GM23338 (cell line): ENCODE data around the gene TCAF1. TPM values are rescaled to one million over a fixed set of nuclear protein-coding genes. Genes with fewer than 3 reads are reported as not detected.

Source experiments
- ATAC-seq: fragments of 200-7000 bp; cut with Tn5 transposase; 3 replicates; pipeline ENCODE4 v1.9.1; 2020
- DNase-seq: peaks from one replicate; pipeline ENCODE4 v3.0.0-alpha.2; 2015; ENCODE audit warnings: low spot score
- H2AFZ ChIP-seq: fragments of 200-600 bp; sonication (generic); 2 replicates; pipeline ENCODE4 v1.8.0; 2016; ENCODE audit warnings: antibody characterized with exemption, mild to moderate bottlenecking, moderate library complexity
- H3F3A ChIP-seq: fragments of 200-600 bp; sonication (generic); replicated peaks from 2 replicates; pipeline ENCODE4 v1.8.0; 2017; ENCODE audit warnings: antibody characterized with exemption, mixed run types, low read depth
- H3K27ac ChIP-seq: fragments of 200-600 bp; sonication (generic); 2 replicates; pipeline ENCODE4 v1.6.1; 2016; ENCODE audit warnings: low read depth
- H3K27me3 ChIP-seq: fragments of 200-600 bp; sonication (generic); 2 replicates; pipeline ENCODE4 v1.8.0; 2016; ENCODE audit warnings: mild to moderate bottlenecking, mixed run types, moderate library complexity; ENCODE audit not compliant: insufficient read depth
- H3K36me3 ChIP-seq: fragments of 200-600 bp; sonication (generic); 2 replicates; pipeline ENCODE4 v1.8.0; 2016; ENCODE audit warnings: mild to moderate bottlenecking; ENCODE audit not compliant: insufficient read depth
- H3K4me1 ChIP-seq: fragments of 200-600 bp; sonication (generic); 2 replicates; pipeline ENCODE4 v1.8.0; 2016; ENCODE audit warnings: mild to moderate bottlenecking, moderate library complexity; ENCODE audit not compliant: insufficient read depth
- H3K4me2 ChIP-seq: fragments of 200-600 bp; sonication (generic); 2 replicates; pipeline ENCODE4 v1.7.1; 2017; ENCODE audit warnings: mixed run types
- H3K4me3 ChIP-seq: fragments of 200-600 bp; sonication (generic); 2 replicates; pipeline ENCODE4 v1.6.1; 2016; ENCODE audit warnings: mixed run types
- H3K79me2 ChIP-seq: fragments of 200-600 bp; sonication (generic); replicated peaks from 2 replicates; pipeline ENCODE4 v1.8.0; 2017; ENCODE audit warnings: mild to moderate bottlenecking; ENCODE audit not compliant: insufficient read depth
- H3K9me2 ChIP-seq: fragments of 200-600 bp; sonication (generic); 2 replicates; pipeline ENCODE4 v1.8.0; 2017; ENCODE audit not compliant: insufficient read depth
- H4K20me1 ChIP-seq: fragments of 200-600 bp; sonication (generic); replicated peaks from 2 replicates; pipeline ENCODE4 v1.8.0; 2017; ENCODE audit warnings: mild to moderate bottlenecking; ENCODE audit not compliant: insufficient read depth
- H3K27ac Mint-ChIP-seq: 2 replicates; pipeline ENCODE4 v1.8.0; 2020; ENCODE audit warnings: inconsistent platforms, mild to moderate bottlenecking, moderate library complexity, mixed read lengths
- H3K27me3 Mint-ChIP-seq: 3 replicates; pipeline ENCODE4 v1.8.0; 2022; ENCODE audit warnings: low read depth, mild to moderate bottlenecking, moderate library complexity, mixed read lengths, inconsistent platforms; ENCODE audit not compliant: insufficient read depth, poor library complexity
- H3K36me3 Mint-ChIP-seq: 3 replicates; pipeline ENCODE4 v1.8.0; 2021; ENCODE audit warnings: low read depth, mild to moderate bottlenecking, inconsistent platforms, moderate library complexity, mixed read lengths
- H3K4me1 Mint-ChIP-seq: 3 replicates; pipeline ENCODE4 v1.8.0; 2020; ENCODE audit warnings: mild to moderate bottlenecking, inconsistent platforms, mixed read lengths
- H3K4me3 Mint-ChIP-seq: 3 replicates; pipeline ENCODE4 v1.8.0; 2021; ENCODE audit warnings: moderate library complexity, mild to moderate bottlenecking, inconsistent platforms, mixed read lengths
- H3K9me3 Mint-ChIP-seq: 3 replicates; pipeline ENCODE4 v1.8.0; 2020; ENCODE audit warnings: moderate library complexity, mild to moderate bottlenecking, inconsistent platforms, mixed read lengths
- CREB1 ChIP-seq: fragments of 250-450 bp; sonication (Bioruptor Pico); IDR thresholded peaks from 2 replicates; pipeline ENCODE4 v1.5.0; 2020; ENCODE audit warnings: low read depth, mild to moderate bottlenecking, moderate library complexity
- EZH2 ChIP-seq: fragments of 200-600 bp; sonication (generic); IDR thresholded peaks from one replicate; pipeline ENCODE4 v1.8.0; 2017; ENCODE audit warnings: antibody characterized with exemption, mild to moderate bottlenecking, low read depth; ENCODE audit not compliant: unreplicated experiment
- EZH2phosphoT487 ChIP-seq: fragments of 200-600 bp; sonication (generic); IDR thresholded peaks from one replicate; pipeline ENCODE4 v1.8.1; 2018; ENCODE audit warnings: antibody characterized with exemption; ENCODE audit not compliant: unreplicated experiment
- JUNB ChIP-seq: IDR thresholded peaks from one replicate; pipeline ENCODE4 v1.6.1; 2016; ENCODE audit warnings: antibody characterized with exemption; ENCODE audit not compliant: unreplicated experiment
- POLR2AphosphoS5 ChIP-seq: IDR thresholded peaks from 2 replicates; pipeline ENCODE4 v1.6.1; 2016; ENCODE audit warnings: antibody characterized with exemption, low read depth
- ZNF114 ChIP-seq: fragments of 250-450 bp; sonication (Bioruptor Pico); IDR thresholded peaks from 2 replicates; pipeline ENCODE4 v1.5.0; 2020; ENCODE audit warnings: mild to moderate bottlenecking, moderate library complexity
- ZNF331 ChIP-seq: fragments of 250-450 bp; sonication (Bioruptor Pico); IDR thresholded peaks from 2 replicates; pipeline ENCODE4 v1.5.0; 2020; ENCODE audit warnings: low read depth, mild to moderate bottlenecking, moderate library complexity
- polyA plus RNA-seq: library from polyadenylated mRNA; unstranded; fragments of >200 nt; fragmentation: Nextera tagmentation; extraction: Ambion mirVana; gene quantifications from 2 replicates; pipeline ENCODE4 v1.2.1, GENCODE V29; 2016
- total RNA-seq: library from RNA; depleted of rRNA; stranded (reverse); fragments of >200 nt; shearing (Covaris generic); gene quantifications from 2 replicates; pipeline ENCODE4 v1.2.3, GENCODE V29; 2014
- TF ChIP-seq, protein P1 (sequence below): IDR thresholded peaks from 2 replicates; pipeline ENCODE4 v1.6.1; 2016; ENCODE audit warnings: antibody characterized with exemption
- TF ChIP-seq, protein P2 (sequence below): fragments of 250-450 bp; sonication (Bioruptor Pico); IDR thresholded peaks from 2 replicates; pipeline ENCODE4 v1.5.0; 2020; ENCODE audit warnings: mild to moderate bottlenecking, moderate library complexity

Gene TCAF1
- total and polyA plus RNA-seq, 2 experiments from 2014 or later: 15.5 to 31.3 TPM

DNA sequence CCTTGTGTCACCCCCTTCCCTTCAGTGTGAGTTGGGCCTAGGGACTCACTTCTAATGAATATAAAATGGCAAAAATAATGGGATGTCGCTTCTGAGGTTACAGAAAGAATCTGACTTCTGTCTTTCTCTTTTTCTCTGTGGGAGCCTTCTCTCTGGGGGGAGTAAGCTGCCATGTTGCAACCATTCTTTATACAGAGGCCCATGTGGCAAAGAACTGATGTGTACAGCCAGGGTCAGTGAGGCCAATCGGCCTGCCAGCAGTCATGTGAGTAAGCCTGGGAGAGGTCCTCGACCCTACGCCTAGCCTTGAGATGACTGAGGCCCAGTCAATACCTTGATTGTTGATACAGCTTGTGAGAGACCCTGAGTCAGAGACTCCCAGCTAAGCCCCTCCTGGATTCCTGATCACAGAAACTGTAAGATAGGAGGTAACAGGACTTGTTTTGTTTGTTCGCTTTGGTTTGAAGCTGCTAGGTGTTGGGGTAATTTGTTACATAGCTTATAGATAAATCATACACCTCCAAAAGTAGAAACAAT, 1.7 kb downstream of the TCAF1 start (continued):
- TF ChIP-seq, protein P1, sequence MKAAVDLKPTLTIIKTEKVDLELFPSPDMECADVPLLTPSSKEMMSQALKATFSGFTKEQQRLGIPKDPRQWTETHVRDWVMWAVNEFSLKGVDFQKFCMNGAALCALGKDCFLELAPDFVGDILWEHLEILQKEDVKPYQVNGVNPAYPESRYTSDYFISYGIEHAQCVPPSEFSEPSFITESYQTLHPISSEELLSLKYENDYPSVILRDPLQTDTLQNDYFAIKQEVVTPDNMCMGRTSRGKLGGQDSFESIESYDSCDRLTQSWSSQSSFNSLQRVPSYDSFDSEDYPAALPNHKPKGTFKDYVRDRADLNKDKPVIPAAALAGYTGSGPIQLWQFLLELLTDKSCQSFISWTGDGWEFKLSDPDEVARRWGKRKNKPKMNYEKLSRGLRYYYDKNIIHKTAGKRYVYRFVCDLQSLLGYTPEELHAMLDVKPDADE: no peak

- Mint-ChIP-seq H3K4me1 (peaks cover 38% of the 10 kb centered on the region), H3K9me3 (0 out of 3 replicates have a peak, but pooled peaks cover 2% of the 10 kb centered on the region), H3K36me3 (peaks cover 2% of the 10 kb centered on the region; the same call in 1 of the 3 replicates), H3K27me3 (peaks cover 4% of the 10 kb centered on the region), H3K4me3 (no peak overlapping the region), H3K27ac (no peak overlapping the region)
- no peak overlapping the region; the same call in 1 of the 2 replicates for H3K4me3 ChIP-seq
- no peak for DNase-seq
- peak overlapping the region; percentile 95; the same call in 1 of the 2 replicates for H3K4me2 ChIP-seq
- H2AFZ ChIP-seq: no peak overlapping the region
- H3F3A ChIP-seq: no peaks in the 10 kb centered on the region
- peaks cover 76% of the 10 kb centered on the region for H3K79me2 ChIP-seq
- TF ChIP-seq EZH2phosphoT487 (no peak), POLR2AphosphoS5 (no peak), ZNF114 (CRISPR knock-in tag) (no peak), EZH2 (no peak), ZNF331 (CRISPR knock-in tag) (no peak), JUNB (no peak), CREB1 (CRISPR knock-in tag) (no peak)
- TF ChIP-seq, protein P2, sequence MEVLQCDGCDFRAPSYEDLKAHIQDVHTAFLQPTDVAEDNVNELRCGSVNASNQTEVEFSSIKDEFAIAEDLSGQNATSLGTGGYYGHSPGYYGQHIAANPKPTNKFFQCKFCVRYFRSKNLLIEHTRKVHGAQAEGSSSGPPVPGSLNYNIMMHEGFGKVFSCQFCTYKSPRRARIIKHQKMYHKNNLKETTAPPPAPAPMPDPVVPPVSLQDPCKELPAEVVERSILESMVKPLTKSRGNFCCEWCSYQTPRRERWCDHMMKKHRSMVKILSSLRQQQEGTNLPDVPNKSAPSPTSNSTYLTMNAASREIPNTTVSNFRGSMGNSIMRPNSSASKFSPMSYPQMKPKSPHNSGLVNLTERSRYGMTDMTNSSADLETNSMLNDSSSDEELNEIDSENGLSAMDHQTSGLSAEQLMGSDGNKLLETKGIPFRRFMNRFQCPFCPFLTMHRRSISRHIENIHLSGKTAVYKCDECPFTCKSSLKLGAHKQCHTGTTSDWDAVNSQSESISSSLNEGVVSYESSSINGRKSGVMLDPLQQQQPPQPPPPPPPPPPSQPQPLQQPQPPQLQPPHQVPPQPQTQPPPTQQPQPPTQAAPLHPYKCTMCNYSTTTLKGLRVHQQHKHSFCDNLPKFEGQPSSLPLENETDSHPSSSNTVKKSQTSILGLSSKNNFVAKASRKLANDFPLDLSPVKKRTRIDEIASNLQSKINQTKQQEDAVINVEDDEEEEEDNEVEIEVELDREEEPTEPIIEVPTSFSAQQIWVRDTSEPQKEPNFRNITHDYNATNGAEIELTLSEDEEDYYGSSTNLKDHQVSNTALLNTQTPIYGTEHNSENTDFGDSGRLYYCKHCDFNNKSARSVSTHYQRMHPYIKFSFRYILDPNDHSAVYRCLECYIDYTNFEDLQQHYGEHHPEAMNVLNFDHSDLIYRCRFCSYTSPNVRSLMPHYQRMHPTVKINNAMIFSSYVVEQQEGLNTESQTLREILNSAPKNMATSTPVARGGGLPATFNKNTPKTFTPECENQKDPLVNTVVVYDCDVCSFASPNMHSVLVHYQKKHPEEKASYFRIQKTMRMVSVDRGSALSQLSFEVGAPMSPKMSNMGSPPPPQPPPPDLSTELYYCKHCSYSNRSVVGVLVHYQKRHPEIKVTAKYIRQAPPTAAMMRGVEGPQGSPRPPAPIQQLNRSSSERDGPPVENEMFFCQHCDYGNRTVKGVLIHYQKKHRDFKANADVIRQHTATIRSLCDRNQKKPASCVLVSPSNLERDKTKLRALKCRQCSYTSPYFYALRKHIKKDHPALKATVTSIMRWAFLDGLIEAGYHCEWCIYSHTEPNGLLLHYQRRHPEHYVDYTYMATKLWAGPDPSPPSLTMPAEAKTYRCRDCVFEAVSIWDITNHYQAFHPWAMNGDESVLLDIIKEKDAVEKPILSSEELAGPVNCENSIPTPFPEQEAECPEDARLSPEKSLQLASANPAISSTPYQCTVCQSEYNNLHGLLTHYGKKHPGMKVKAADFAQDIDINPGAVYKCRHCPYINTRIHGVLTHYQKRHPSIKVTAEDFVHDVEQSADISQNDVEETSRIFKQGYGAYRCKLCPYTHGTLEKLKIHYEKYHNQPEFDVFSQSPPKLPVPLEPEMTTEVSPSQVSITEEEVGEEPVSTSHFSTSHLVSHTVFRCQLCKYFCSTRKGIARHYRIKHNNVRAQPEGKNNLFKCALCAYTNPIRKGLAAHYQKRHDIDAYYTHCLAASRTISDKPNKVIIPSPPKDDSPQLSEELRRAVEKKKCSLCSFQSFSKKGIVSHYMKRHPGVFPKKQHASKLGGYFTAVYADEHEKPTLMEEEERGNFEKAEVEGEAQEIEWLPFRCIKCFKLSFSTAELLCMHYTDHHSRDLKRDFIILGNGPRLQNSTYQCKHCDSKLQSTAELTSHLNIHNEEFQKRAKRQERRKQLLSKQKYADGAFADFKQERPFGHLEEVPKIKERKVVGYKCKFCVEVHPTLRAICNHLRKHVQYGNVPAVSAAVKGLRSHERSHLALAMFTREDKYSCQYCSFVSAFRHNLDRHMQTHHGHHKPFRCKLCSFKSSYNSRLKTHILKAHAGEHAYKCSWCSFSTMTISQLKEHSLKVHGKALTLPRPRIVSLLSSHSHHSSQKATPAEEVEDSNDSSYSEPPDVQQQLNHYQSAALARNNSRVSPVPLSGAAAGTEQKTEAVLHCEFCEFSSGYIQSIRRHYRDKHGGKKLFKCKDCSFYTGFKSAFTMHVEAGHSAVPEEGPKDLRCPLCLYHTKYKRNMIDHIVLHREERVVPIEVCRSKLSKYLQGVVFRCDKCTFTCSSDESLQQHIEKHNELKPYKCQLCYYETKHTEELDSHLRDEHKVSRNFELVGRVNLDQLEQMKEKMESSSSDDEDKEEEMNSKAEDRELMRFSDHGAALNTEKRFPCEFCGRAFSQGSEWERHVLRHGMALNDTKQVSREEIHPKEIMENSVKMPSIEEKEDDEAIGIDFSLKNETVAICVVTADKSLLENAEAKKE (CRISPR knock-in tag): no peak
- TF ChIP-seq, protein P1: no peak
- H3K27ac ChIP-seq: no peak overlapping the region
- ATAC-seq: no peak
- H3K9me2 ChIP-seq: no peaks in the 10 kb centered on the region
- H3K36me3 ChIP-seq: no peaks in the 10 kb centered on the region
- peaks cover 33% of the 10 kb centered on the region for H4K20me1 ChIP-seq
- H3K27me3 ChIP-seq: no peaks in the 10 kb centered on the region
- peaks cover 33% of the 10 kb centered on the region for H3K4me1 ChIP-seq
Measured at GRCh38 chr7:143898810-143899209, 3.2 kb downstream of the TCAF1 start.
